Endothelial cell (in vitro differentiated cells): Measurements from ENCODE around the gene GRIN2A. TPM values are rescaled to one million over a fixed set of nuclear protein-coding genes. Genes with fewer than 3 reads are reported as not detected.

Source experiments
- DNase-seq: peaks from one replicate; pipeline ENCODE4 v3.0.0; 2021; ENCODE audit warnings: low spot score
- H3K27ac Mint-ChIP-seq: one replicate; pipeline ENCODE4 v1.8.0; 2021; ENCODE audit warnings: mixed read lengths, inconsistent platforms; ENCODE audit not compliant: unreplicated experiment
- H3K27me3 Mint-ChIP-seq: one replicate; pipeline ENCODE4 v1.8.0; 2021; ENCODE audit warnings: mild to moderate bottlenecking, moderate library complexity, mixed read lengths, inconsistent platforms; ENCODE audit not compliant: unreplicated experiment
- H3K36me3 Mint-ChIP-seq: one replicate; pipeline ENCODE4 v1.8.0; 2021; ENCODE audit warnings: mild to moderate bottlenecking, low read depth, mixed read lengths, inconsistent platforms; ENCODE audit not compliant: unreplicated experiment
- H3K4me1 Mint-ChIP-seq: one replicate; pipeline ENCODE4 v1.8.0; 2021; ENCODE audit warnings: mild to moderate bottlenecking, mixed read lengths, inconsistent platforms; ENCODE audit not compliant: unreplicated experiment
- H3K4me3 Mint-ChIP-seq: one replicate; pipeline ENCODE4 v1.8.0; 2021; ENCODE audit warnings: mild to moderate bottlenecking, mixed read lengths, inconsistent platforms; ENCODE audit not compliant: unreplicated experiment
- H3K9me3 Mint-ChIP-seq: one replicate; pipeline ENCODE4 v1.8.0; 2021; ENCODE audit warnings: mixed read lengths, inconsistent platforms; ENCODE audit not compliant: unreplicated experiment
- total RNA-seq: library from RNA; stranded (reverse); fragmentation: NEBNext Ultra II Directional; extraction: Animal tissue kit (Norgen Biotek cat#: 25700); gene quantifications from one replicate; pipeline ENCODE4 v1.2.1, GENCODE V29; 2021; ENCODE audit not compliant: unreplicated experiment
- TF ChIP-seq, protein P1 (sequence below): fragments of 200-600 bp; sonication (generic); IDR thresholded peaks from one replicate; pipeline ENCODE4 v1.5.0; 2021; ENCODE audit warnings: antibody characterized with exemption; ENCODE audit not compliant: unreplicated experiment

The GRIN2A gene
- total RNA-seq, 1 donor from 2014 or later = 0.03 TPM

DNA sequence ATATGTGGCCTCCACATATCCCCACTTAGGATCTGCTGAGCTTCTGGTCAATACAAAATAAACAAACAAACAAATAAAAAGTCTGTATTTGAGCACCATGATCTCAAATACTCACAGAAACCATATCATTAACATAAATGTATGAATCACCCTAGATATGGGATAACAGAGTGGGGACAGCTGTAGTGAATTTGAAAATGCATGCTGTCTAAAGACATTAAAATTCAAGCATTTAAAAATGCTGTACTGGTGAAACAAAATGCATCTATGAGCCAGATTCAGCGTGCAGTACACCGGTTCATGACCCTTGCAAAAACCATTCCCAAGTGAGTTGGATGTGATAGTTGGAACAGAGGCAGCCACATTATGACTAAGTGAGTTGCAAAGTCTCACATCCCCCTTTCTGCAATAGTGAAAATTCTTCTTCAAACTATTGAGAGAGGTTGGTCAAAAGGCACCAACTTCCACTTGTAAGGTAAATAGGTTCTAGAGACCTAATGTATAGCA, 12.3 kb downstream of the GRIN2A start:
- no peaks in the 10 kb centered on the region for H3K36me3 Mint-ChIP-seq
- H3K4me1 Mint-ChIP-seq = no peaks in the 10 kb centered on the region
- no peaks in the 10 kb centered on the region for H3K27me3 Mint-ChIP-seq
- TF ChIP-seq, protein P1, sequence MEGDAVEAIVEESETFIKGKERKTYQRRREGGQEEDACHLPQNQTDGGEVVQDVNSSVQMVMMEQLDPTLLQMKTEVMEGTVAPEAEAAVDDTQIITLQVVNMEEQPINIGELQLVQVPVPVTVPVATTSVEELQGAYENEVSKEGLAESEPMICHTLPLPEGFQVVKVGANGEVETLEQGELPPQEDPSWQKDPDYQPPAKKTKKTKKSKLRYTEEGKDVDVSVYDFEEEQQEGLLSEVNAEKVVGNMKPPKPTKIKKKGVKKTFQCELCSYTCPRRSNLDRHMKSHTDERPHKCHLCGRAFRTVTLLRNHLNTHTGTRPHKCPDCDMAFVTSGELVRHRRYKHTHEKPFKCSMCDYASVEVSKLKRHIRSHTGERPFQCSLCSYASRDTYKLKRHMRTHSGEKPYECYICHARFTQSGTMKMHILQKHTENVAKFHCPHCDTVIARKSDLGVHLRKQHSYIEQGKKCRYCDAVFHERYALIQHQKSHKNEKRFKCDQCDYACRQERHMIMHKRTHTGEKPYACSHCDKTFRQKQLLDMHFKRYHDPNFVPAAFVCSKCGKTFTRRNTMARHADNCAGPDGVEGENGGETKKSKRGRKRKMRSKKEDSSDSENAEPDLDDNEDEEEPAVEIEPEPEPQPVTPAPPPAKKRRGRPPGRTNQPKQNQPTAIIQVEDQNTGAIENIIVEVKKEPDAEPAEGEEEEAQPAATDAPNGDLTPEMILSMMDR = no peak
- DNase-seq = no peak
- H3K9me3 Mint-ChIP-seq = no peaks in the 10 kb centered on the region
- H3K27ac Mint-ChIP-seq = no peak overlapping the region
- H3K4me3 Mint-ChIP-seq = no peak overlapping the region

DNA sequence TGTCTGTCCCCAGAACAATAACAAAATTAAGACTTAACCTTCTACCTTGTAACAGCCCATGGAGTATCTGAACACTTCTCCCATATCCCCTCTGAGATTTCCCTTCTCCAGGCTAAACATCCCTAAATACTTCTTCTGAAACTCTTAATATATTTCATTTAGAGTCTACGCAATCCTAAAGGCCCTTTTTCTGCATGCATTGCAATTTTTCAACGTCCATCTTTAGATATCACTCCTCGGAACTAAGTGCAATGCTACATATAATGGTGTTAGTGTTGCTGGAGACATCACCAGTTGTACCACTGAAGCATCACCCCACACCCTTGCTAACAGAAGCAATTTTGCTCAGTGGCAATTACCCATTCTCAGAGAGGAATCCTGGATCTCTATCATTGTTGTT, 13.2 kb downstream of the GRIN2A start:
- H3K36me3 Mint-ChIP-seq = no peaks in the 10 kb centered on the region
- no peaks in the 10 kb centered on the region for H3K27me3 Mint-ChIP-seq
- TF ChIP-seq, protein P1 = no peak
- H3K4me3 Mint-ChIP-seq = no peak overlapping the region
- H3K9me3 Mint-ChIP-seq = no peaks in the 10 kb centered on the region
- no peaks in the 10 kb centered on the region for H3K4me1 Mint-ChIP-seq
- H3K27ac Mint-ChIP-seq = no peak overlapping the region
- no peak for DNase-seq

DNA sequence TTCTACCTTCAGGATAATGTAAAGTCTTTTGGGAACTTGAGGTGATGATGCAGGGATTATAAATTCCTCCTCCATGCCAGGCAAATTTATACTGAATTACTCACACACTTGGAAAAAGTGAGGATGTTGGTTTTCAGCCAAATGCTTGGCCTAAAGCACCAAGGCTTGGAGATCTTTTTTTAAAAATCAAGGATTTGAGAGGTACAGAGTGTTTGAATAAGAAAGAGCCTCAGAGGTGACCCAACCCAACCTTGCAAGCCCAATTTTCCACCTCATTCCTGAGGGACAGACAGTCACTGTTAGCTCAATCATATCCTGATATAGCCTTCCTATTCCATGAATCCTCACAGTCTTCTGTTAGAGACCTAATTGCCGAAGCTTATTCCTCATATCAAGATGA, 14.0 kb downstream of the GRIN2A start:
- no peaks in the 10 kb centered on the region for H3K36me3 Mint-ChIP-seq
- no peaks in the 10 kb centered on the region for H3K9me3 Mint-ChIP-seq
- no peaks in the 10 kb centered on the region for H3K4me1 Mint-ChIP-seq
- no peak overlapping the region for H3K27ac Mint-ChIP-seq
- TF ChIP-seq, protein P1 = no peak
- peaks cover 2% of the 10 kb centered on the region for H3K27me3 Mint-ChIP-seq
- no peak for DNase-seq
- H3K4me3 Mint-ChIP-seq = no peak overlapping the region

DNA sequence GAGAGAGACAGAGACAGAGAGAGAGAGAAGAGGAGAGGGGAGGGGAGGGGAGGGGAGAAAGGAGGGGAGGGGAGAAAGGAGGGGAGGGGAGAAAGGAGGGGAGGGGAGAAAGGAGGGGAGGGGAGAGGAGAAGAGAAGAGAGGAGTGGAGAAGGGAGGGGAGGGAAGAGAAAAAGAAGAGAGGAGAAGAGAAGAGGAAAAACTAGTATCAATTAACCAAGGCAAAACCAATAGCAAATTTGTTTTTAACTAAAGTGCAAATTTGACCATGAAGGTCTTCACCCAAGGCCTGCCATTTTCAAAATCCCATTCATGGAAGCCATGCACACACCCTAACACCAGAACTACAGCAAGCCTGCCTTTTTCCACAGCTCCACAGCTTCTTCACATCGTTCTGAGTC, 16.6 kb downstream of the GRIN2A start:
- DNase-seq = no peak
- no peaks in the 10 kb centered on the region for H3K4me1 Mint-ChIP-seq
- H3K9me3 Mint-ChIP-seq = no peaks in the 10 kb centered on the region
- TF ChIP-seq, protein P1 = no peak
- no peak overlapping the region for H3K4me3 Mint-ChIP-seq
- no peak overlapping the region for H3K27ac Mint-ChIP-seq
- H3K36me3 Mint-ChIP-seq = no peaks in the 10 kb centered on the region
- peaks cover 2% of the 10 kb centered on the region for H3K27me3 Mint-ChIP-seq

DNA sequence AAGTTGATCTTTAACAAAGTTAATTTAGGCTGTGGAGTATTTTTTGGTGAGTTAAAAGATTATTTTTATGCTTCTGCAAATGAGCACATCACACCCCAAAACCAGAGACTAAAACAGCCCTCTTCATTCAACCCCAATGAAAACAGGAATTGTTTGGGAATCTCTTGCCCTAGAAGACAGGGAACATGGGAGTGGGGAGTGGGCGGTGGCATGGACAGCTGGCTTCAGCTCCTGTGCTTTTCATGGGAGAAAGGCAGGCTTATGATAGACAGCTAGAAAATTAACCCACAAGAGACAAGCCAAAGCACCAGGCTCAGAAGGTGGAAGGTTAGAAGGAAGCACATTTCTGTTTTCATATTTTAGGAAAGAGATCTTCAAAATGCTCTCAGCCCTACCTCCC, 19.2 kb downstream of the GRIN2A start:
- Mint-ChIP-seq H3K4me3 (no peak overlapping the region), H3K9me3 (no peaks in the 10 kb centered on the region), H3K27ac (no peak overlapping the region), H3K27me3 (peaks cover 2% of the 10 kb centered on the region), H3K4me1 (no peaks in the 10 kb centered on the region), H3K36me3 (no peaks in the 10 kb centered on the region)
- DNase-seq = no peak
- TF ChIP-seq, protein P1 = no peak
